Endodermal cell (in vitro differentiated cells): Measurements from ENCODE around the gene SERPINH1. TPM values are rescaled to one million over a fixed set of nuclear protein-coding genes. Genes with fewer than 3 reads are reported as not detected.

ENCODE experiments used
- DNase-seq: peaks from one replicate; pipeline ENCODE4 v3.0.0-alpha.2; 2017
- H3K27ac ChIP-seq: 2 replicates; pipeline ENCODE4 v1.5.1; 2013; ENCODE audit warnings: mild to moderate bottlenecking, low read depth, low read length, moderate library complexity
- H3K27me3 ChIP-seq: 2 replicates; pipeline ENCODE4 v1.6.1; 2013; ENCODE audit warnings: mild to moderate bottlenecking, low read length, moderate library complexity; ENCODE audit not compliant: insufficient read depth, control insufficient read depth, poor library complexity, severe bottlenecking
- H3K36me3 ChIP-seq: 2 replicates; pipeline ENCODE4 v1.7.0; 2013; ENCODE audit warnings: mild to moderate bottlenecking, low read length, moderate library complexity; ENCODE audit not compliant: control insufficient read depth, insufficient read depth
- H3K4me1 ChIP-seq: one replicate; pipeline ENCODE4 v1.7.0; 2013; ENCODE audit warnings: low read length; ENCODE audit not compliant: control insufficient read depth, insufficient read depth
- H3K4me3 ChIP-seq: 2 replicates; pipeline ENCODE4 v1.5.1; 2013; ENCODE audit warnings: mild to moderate bottlenecking, low read length, moderate library complexity
- H3K9ac ChIP-seq: 2 replicates; pipeline ENCODE4 v1.6.1; 2013; ENCODE audit warnings: mild to moderate bottlenecking, low read length, moderate library complexity; ENCODE audit not compliant: poor library complexity, severe bottlenecking; ENCODE audit errors: extremely low read depth
- H3K9me3 ChIP-seq: 2 replicates; pipeline ENCODE4 v1.6.1; 2013; ENCODE audit warnings: mild to moderate bottlenecking, low read length, moderate library complexity; ENCODE audit not compliant: control insufficient read depth
- H3K27ac Mint-ChIP-seq: 2 replicates; pipeline ENCODE4 v1.8.0; 2020; ENCODE audit warnings: mixed read lengths
- H3K27me3 Mint-ChIP-seq: 2 replicates; pipeline ENCODE4 v1.8.0; 2021; ENCODE audit warnings: mild to moderate bottlenecking, mixed read lengths; ENCODE audit not compliant: insufficient read depth
- H3K36me3 Mint-ChIP-seq: 2 replicates; pipeline ENCODE4 v1.8.0; 2020; ENCODE audit warnings: low read depth, mixed read lengths
- H3K4me1 Mint-ChIP-seq: 2 replicates; pipeline ENCODE4 v1.8.0; 2020; ENCODE audit warnings: mixed read lengths
- H3K4me3 Mint-ChIP-seq: 2 replicates; pipeline ENCODE4 v1.8.0; 2020; ENCODE audit warnings: mild to moderate bottlenecking, moderate library complexity, mixed read lengths
- H3K9me3 Mint-ChIP-seq: 2 replicates; pipeline ENCODE4 v1.8.0; 2020; ENCODE audit warnings: mild to moderate bottlenecking, mixed read lengths
- CTCF ChIP-seq: fragments of 200-600 bp; sonication (generic); conservative IDR thresholded peaks from 2 replicates; pipeline ENCODE4 v1.5.0; 2021; ENCODE audit warnings: antibody characterized with exemption, mild to moderate bottlenecking
- WGBS, 2 experiments: methylation state at CpG; one replicate each; pipeline versions ENCODE4 v1.1.5 to v1.1.7; 2013; ENCODE audit warnings: missing lambda C conversion rate in 2 of 2, mixed read lengths in 1 of 2; ENCODE audit not compliant: insufficient coverage in 1 of 2, insufficient read length in 1 of 2; 5-methylcytosine and 5-hydroxymethylcytosine counted together
- total RNA-seq, 2 donors: library from RNA; stranded (reverse); fragmentation: NEBNext Ultra II Directional in 1 of 2; extraction: Animal tissue kit (Norgen Biotek cat#: 25700) in 1 of 2; gene quantifications; 2 replicates in 1 of 2; 3 replicates in 1 of 2; pipeline ENCODE4 v1.2.1, GENCODE V29; 2021

SERPINH1 gene
- total RNA-seq, 2 donors from 2014 or later, result 414 to 454 TPM

DNA sequence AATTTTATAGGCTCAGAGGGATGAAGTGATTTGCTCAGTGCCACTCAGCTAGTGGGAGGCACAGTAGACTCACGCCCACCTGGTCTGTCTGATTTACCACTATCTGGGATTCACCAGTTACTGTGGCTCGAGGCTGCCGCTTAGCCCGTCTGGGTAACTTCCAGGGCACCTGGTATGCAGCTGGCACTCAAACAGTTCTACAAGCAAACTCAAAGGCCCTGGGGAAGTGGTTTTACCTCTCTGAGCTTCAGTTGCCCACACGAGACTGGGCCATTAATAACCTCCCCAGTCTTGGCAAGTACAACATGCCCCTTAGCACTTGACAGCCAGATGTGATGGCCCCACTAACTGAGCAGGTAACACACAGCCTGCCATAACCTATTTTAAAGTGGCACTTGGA, 38.9 kb upstream of the SERPINH1 start:
- Mint-ChIP-seq H3K4me3 (no peak overlapping the region), H3K27ac (no peak overlapping the region), H3K9me3 (no peaks in the 10 kb centered on the region), H3K4me1 (peaks cover 17% of the 10 kb centered on the region), H3K36me3 (no peaks in the 10 kb centered on the region), H3K27me3 (peaks cover 37% of the 10 kb centered on the region)
- DNase-seq, result no peak
- H3K9me3 ChIP-seq, result no peaks in the 10 kb centered on the region
- no peak overlapping the region for H3K9ac ChIP-seq
- peaks cover 22% of the 10 kb centered on the region for H3K27me3 ChIP-seq
- peaks cover 3% of the 10 kb centered on the region for H3K4me1 ChIP-seq
- no peak for TF ChIP-seq CTCF
- WGBS, 2 experiments, result 85 to 96% methylated on average over 5 of the region's 5 CpGs
- H3K36me3 ChIP-seq, result no peaks in the 10 kb centered on the region
- H3K27ac ChIP-seq, result no peak overlapping the region
- H3K4me3 ChIP-seq, result no peak overlapping the region

DNA sequence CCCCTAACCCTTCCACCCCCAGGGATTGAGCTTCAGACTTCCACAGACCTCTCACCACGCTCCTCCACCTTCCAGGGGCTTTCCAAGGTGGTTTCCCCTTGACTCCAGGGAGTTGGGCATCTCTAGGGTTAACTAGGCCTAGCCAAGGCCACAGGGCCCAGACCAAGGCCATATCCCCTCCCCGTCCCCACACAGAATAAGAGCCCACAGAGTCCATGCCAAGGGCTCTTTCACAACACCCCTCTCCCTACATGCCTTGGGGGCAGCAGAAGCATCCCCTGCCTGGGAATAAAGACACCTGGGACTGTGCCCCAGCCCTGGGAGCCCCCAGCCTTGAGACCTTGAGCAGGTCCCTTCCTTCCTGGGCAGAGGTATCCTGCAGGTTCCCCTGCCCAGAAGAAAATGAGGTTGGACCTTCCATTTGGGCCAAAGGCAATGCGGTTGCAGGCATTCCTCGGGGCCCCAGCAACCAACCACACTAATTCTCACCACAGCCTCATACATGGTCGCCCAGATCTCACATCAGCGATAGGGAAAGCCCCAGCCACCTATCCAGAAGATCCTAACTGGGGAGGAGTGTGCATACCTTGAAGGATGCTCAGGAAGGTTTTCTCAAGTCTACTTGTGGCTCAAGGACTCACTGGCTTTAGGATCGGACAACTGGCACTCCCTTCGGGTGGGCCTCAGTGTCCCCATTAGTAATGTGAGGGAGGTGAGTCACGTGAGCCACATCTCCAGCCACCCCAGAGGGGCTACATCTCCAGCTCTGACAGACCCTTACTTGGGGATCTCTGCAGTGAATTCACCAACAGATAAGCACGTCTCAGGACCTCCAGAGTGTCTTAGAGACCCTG, 38.0 kb upstream of the SERPINH1 start:
- H3K4me3 ChIP-seq, result peak overlapping the region; percentile 88
- no peaks in the 10 kb centered on the region for H3K36me3 Mint-ChIP-seq
- H3K36me3 ChIP-seq, result no peaks in the 10 kb centered on the region
- no peak overlapping the region for H3K9ac ChIP-seq
- no peaks in the 10 kb centered on the region for H3K9me3 ChIP-seq
- no peaks in the 10 kb centered on the region for H3K4me1 ChIP-seq
- no peak for TF ChIP-seq CTCF
- H3K27ac Mint-ChIP-seq, result no peak overlapping the region
- peak overlapping the region; percentile 82 for H3K4me3 Mint-ChIP-seq
- no peak for DNase-seq
- H3K27ac ChIP-seq, result no peak overlapping the region
- H3K9me3 Mint-ChIP-seq, result no peaks in the 10 kb centered on the region
- WGBS, 2 experiments, result 75 to 89% methylated on average over 6 to 10 of the region's 10 CpGs
- H3K4me1 Mint-ChIP-seq, result peaks cover 9% of the 10 kb centered on the region
- H3K27me3 ChIP-seq, result peaks cover 22% of the 10 kb centered on the region
- peaks cover 37% of the 10 kb centered on the region for H3K27me3 Mint-ChIP-seq

DNA sequence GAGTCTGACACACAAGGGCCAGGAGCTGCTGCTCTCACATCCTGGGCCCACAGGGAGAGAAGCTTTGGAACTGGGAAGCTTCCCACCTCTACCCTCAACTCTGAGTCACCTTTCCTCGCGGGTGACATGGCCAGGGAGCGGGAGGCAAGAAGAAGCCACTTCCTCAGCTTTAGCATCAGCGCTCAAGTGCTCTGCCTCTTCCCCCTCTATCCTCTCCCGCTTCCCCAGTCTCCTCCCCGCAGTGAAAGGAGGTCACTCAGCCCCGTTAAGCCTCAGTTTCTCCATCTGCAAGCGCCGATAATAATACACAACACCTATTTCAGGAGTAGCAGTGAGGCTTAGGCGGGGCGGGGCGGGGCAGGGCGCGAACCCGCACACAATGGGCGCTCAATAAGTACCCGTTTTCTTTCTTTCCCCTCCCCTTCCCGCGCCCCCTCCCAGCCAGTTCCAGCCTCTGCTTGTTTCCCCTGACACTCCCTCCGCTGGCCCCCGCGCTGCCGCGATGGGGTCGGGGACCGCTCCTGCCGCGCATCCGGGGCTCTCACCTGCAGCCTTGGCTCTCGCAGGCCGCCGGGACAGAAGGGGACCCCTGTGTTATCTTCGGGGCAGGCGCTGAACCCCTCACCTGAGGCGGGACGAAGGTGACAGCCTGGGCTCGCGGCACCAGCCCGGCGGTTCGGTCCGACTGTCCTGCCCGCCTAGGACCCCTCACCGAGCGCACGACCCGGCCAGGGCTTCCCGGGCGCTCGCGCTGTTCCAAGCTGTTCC, 37.2 kb upstream of the SERPINH1 start:
- H3K27me3 Mint-ChIP-seq, result peaks cover 37% of the 10 kb centered on the region
- Histone ChIP-seq H3K27ac (no peak overlapping the region), H3K4me3 (peak overlapping the region; percentile 88), H3K4me1 (no peaks in the 10 kb centered on the region), H3K27me3 (peaks cover 22% of the 10 kb centered on the region), H3K36me3 (no peaks in the 10 kb centered on the region), H3K9ac (no peak overlapping the region), H3K9me3 (no peaks in the 10 kb centered on the region)
- peaks cover 6% of the 10 kb centered on the region for H3K4me1 Mint-ChIP-seq
- no peaks in the 10 kb centered on the region for H3K36me3 Mint-ChIP-seq
- DNase-seq, result peak; percentile 76
- no peaks in the 10 kb centered on the region for H3K9me3 Mint-ChIP-seq
- no peak overlapping the region for H3K27ac Mint-ChIP-seq
- H3K4me3 Mint-ChIP-seq, result peak overlapping the region; percentile 82
- TF ChIP-seq CTCF, result no peak
- 4 to 6% methylated on average over 22 to 51 of the region's 51 CpGs for WGBS, 2 experiments
